GM21529 (cell line): ENCODE data around the gene CCDC158.
"Not testable (repeated sequence)": the region's sequence is repeated elsewhere in the genome, so short reads cannot be mapped to it uniquely, and the experiment has no call there.

ENCODE experiments used
- ATAC-seq: cut with Tn5 transposase; IDR thresholded peaks from one replicate; pipeline ENCODE4 v1.9.1; 2021; ENCODE audit not compliant: unreplicated experiment

The CCDC158 gene

DNA sequence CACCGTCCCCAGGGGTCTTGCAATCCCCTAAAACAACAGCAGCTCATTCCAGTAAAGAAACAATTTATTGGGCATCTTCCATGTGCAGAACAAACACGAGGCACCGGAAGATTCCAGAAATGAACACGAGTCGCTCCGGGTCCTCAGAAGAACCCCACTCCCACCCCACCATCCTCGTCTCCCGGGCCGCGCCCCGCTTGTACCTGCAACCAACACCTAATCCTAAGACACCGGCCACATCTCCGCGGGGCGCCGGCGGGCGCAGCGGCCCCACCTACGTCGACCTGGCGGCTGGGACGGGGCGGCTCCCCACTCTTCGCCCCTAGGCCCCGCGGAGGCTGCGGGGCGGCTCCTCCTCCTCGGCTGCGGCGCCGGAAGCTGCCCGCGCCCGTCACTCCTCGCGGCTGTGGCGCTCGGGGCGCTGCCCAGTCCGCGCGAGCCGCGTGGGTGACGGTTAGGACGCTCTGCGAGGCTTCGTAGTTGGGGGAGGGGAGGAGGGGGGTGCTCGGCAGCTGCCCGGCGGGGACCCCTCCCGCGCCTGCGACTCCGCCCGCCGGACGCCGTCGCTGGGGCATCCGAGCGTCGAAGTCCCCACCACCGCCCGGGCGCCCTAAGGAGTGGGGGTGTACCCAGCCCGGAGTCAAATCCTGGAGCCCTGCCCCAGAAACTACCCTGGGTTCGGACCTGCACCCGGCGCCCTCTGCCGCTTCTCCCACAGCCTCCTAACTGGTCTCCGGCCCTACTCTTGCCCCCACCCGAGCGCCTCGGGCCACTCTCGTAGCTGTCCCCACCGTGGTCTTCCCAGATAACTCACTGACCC is at the start of gene CCDC158:
CCDC158 (minus strand) TSS at position 380 of the 820 bp plus-strand sequence. CDS start 17,934 bp downstream, outside the sequence.
- no peak for ATAC-seq

DNA sequence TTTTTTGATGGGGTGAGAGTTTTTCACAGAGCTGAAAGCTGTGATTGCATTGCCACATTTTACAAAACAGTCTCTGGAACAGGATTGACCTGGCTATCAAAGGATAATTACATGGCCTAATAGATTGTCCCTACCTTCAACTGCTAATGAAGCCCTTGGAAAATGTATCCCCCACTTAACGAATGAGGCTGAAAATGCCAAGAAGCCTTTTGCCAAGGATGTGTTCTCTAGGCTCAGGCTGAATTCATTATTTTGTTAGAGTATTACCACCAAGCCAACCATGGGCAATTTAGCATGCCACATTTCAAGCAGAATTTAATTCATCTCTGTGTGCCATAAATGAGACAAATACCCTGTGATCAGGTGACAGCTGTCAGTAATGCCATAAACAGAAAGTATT is 49.6 kb upstream of the CCDC158 start:
- ATAC-seq: no peak

DNA sequence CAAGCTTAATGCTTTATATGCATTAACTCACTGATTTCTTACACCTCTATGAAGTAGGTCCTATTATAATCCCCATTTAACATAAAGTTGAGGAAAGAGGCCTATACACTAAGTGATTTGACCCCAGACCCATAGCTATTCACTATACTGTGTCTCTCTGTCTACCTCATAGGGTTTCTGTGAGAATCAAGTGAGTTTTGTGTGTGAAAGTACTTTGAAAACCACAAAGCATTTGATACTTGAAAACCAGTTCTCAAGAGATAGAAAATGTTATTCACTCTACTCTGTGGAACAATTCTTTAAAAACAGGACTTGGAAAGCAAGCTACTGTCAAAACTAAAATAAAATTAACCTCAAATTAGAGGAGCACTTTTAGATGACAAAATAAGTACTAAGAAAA is 49.1 kb upstream of the CCDC158 start:
- no peak for ATAC-seq

DNA sequence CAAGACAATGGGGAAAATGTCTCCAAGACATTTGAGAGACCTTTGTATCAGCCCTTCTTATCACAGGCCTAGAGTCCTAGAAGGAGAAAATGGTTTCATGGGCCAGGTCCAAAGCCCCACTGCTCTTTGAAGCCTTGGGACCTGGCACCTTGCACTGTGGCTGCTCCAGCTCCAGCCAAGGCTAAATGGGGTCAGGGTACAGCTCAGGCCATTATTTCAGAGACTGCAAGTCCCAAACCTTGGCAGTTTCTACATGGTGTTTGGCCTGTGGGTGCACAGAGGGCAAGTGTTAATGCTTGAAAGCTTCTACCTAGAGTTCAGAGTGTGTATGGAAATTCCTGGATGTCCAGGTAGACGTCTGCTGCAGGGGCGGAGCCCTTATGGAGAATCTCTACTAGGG is 42.6 kb upstream of the CCDC158 start:
- ATAC-seq: no peak

DNA sequence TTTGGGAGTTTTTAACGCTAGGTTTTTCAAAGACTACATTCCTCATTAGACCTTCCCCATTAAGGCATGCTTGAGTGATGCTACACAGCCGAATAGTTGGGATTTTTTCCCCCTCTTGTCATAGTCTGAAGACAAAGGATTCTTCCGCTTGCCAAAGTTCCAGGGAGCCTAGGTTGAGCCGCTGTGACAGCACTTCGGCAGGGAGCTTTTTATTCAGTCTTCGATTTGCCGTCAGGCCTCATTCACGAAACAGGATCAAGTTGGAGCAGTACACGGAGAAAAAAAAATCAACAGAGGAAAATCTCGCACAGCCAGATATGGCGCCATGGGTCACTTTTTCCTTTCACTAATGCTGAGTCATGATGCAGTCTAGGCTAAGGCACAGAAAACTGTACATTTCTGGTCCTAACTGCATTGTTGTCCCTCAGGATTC is 38.4 kb upstream of the CCDC158 start:
- ATAC-seq: no peak

DNA sequence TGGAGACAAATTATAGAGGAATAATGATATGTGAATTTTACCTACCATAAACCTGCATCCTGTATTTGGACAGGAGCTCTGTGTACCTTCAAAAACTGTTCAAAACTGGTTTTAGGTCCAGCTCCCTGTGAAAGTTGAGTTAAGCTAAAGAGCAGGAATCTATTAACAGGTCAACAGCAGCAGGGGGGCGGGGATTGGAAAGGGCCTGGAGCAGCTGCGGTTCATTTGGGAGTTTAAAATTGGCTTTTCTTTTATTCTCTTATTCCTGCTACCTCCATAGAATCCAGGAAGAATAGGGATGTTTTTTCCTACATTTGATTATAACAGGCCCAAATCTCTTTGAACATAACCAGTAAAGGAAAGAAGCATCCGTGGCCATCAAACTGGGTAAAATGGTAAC is 37.9 kb upstream of the CCDC158 start:
- no peak for ATAC-seq

DNA sequence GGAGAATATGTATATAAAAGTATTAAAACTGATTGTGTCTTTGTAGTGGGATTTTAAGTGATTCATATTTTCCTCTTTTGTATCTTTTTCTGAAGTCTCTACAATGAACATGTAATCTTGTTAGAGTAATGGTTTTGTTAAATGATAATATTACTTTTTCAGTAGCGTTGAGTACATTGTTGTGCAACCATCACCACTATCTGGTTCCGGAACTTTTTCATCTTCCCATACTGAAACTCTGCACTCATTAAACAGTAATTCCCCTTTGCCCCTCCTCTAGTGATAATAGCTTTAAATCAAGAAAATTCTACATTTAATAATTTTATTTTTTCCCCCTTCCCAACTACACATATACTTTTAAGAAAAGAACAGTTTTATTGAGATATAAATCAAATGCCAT is 37.4 kb upstream of the CCDC158 start:
- ATAC-seq: no peak

DNA sequence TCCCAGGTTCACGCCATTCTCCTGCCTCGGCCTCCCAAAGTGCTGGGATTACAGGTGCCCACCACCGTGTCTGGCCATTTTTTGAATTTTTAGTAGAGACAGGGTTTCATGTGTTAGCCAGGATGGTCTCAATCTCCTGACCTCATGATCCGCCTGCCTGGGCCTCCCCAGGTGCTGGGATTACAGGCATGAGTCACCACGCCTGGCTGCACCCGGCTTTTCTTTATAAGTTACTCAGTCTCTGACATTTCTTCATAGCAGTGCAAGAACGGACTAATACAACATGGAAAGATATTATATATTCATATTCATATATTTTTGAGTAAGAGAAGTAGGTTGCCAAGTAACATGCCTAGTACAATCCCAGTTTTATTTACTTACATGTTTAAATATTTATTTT is 36.9 kb upstream of the CCDC158 start:
- ATAC-seq: no peak

DNA sequence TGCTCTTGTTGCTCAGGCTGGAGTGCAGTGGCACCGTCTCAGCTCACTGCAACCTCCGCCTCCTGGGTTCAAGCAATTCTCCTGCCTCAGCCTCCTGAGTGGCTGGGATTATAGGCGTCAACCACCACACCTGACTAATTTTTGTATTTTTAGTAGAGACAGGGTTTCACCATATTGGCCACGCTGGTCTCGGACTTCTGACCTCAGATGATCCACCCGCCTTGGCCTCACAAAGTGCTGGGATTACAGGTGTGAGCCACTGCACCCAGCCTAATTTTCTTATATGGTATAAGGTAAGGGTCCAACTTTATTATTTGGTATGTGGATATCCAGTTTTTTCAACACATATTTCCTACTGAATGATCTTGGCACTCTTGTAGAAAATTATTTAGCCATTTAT is 33.1 kb upstream of the CCDC158 start:
- ATAC-seq: not testable (repeated sequence)

DNA sequence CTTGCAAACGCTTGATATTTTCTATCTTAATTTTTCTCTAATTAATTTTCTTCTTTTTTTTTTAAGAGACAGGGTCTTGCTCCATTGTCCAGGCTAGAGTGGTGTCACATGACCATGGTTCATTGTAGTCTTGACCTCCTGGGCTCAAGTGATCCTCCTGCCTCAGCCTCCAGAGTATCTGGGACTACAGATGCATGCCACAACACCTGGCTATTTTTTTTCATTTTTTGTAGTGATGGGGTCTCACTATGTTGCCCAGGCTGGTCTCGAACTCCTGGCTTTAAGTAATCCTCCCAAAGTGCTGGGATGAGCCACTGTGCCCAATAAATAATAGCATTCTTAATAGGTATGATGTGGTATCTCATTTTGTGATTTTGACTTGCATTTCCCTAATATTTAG is 32.3 kb upstream of the CCDC158 start:
- no peak for ATAC-seq

DNA sequence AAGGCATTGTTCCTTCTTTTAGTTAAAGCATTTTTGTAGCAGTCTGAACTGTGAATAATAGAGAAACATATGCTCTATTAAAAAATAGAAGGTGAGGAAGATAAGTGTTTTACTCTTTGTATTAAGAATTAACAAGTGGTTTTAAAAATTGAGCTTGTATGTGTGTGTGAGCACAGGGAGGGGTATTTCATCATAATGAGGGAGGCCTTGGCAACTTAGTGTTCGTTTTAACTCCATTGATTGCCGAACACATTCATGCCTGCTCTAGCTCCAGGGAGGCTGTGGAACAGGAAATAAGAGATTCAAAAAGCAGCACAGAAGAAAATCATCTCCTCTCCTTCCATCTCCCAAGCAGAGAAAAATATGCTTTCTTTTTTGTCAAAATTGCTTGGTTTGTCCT is 28.9 kb upstream of the CCDC158 start:
- no peak for ATAC-seq

DNA sequence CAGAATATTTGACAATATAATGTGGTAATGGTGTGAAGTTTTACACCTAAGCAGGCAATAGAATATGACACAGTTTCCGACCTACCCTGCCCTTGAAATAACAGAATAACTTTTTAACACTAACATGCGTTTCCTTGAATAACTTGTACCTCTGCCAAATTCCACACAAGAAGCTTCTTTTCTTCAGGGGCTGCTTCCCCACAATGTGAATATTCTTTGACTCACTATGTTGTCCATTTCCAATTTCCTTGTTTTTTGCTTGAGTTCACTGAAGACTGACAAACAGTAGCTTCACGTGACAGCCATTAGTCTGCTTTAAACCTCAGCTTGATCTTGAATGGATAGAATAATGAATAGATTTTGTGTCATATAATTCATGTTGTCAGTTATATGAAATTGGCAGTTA is 28.4 kb upstream of the CCDC158 start:
- no peak for ATAC-seq

DNA sequence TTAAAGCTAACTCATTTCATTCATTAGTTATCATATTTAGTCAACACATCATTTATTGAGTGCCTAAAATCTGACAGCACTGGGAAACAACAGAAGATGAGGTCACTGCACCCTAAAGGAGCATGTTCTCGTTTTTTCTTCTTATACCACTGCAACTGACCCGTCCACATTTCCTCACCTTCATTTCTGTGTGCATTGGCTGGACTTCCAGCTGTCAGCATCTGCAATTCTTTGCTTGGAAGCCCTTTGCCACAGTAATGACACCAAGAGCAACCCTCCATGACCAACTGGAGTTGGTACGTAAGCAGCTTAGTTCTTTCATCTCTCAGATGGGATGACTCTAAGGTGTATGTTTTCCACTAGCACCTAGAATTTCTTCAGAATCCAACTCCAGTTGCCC is 27.3 kb upstream of the CCDC158 start:
- no peak for ATAC-seq

DNA sequence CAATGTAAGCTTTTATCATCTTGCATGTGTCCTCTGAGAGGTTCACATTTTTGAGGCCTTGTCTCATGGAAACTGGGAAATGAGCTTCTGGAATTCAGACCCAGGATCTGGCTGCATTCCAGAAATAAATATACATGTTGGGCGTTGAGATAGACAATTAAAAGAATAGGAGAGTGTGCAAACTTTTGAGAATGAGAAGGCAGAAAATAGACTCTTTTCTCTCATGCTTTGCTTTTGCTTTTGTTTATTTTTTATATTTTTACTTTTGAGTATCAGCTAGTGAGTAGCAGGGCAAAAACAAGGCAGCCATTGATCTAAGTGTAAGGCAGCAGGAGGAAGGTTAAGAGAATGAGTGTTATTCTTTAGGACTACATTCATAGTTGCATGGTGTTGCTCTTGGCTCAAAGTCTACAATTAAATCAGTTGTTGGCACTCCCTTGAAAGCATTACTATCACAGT is 26.5 kb upstream of the CCDC158 start:
- no peak for ATAC-seq

DNA sequence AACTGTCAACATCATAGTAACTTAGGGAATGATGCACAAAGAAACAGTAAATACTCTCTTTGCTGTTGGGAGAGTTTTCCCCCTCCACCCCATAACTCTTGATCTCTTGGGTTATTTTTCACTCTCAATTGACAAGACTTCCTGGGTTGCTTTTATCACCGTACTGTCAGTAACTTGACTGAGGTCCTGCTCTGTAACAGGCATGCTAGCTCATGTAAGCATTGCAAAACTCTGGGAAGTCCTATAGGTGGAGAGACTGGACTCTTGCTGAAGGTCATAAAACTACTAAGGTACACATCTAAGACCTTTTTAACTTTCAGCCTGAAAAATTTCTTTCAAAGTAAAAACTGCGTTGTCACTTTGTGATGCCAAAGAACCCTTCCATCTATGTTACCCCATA is 25.0 kb upstream of the CCDC158 start:
- no peak for ATAC-seq

DNA sequence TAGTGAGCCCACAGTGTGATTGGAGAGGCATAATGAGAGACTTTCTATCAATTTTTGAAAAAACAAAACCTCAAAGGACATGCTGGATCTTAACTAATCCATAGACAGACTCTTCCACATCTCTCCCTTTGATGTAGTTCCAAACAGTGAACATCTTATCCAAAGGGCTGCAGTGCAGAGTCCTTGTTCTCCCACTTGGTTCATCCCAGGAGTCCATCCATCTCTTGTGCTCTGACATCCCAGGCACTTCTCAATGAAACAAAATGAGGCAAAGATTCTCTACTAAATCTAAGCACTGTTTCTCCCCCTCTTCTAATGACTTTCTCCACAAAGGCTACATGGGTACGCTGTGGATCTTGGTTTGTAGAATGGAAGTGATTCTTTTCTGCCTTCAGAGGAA is 22.4 kb upstream of the CCDC158 start:
- ATAC-seq: no peak

DNA sequence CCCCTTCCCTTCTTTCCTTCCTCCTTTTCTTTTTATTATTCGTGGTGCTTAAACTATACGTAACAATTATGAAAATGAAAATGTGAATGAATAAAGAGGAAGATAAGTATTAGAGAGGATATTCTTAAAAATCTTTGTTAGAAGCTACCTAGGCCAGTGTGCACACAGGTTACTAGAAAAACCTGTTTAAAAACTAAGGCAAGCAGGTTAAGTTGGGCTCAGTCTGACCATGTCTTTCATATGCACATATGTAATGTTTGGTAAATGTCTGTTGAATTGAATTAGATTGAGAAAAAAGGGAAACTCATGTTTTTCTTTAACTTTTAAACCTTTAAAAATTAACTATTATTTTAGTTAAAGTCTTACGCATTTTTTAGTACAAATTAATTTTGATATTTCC is 21.9 kb upstream of the CCDC158 start:
- no peak for ATAC-seq

DNA sequence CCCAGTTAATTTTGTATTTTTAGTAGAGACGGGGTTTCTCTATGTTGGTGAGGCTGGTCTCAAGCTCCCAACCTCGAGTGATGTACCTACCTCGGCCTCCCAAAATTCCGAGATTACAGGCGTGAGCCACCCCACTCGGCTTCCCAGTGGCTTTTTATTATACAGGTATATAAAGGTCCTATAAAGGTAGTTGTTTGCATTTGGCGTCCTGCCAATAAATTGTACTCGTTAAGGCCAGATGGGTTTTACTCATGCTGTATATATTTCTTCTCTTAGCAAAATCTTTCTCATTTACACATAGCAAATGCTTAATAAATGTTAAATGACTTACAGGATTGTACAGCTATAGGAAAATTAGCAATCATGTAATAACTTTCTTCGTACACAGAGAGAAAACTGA is 20.9 kb upstream of the CCDC158 start:
- no peak for ATAC-seq

DNA sequence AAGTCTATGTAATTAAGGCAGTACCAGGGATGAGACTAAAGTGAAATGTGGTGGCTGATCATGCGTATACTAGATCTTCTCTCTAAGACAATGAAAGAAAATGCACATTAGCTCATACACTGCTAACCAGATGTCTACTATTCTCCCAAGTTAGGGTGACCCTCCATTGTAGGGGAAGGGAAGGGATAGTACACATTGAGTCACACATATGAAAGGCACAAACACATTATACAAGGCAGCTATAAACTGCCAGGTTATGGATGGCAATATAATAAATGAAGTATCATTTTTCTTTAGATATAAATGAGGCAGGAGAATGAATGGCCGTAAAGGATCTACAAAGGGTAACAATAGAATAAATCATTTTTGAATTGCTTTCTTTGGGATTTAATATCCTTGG is 18.6 kb upstream of the CCDC158 start:
- ATAC-seq: no peak

DNA sequence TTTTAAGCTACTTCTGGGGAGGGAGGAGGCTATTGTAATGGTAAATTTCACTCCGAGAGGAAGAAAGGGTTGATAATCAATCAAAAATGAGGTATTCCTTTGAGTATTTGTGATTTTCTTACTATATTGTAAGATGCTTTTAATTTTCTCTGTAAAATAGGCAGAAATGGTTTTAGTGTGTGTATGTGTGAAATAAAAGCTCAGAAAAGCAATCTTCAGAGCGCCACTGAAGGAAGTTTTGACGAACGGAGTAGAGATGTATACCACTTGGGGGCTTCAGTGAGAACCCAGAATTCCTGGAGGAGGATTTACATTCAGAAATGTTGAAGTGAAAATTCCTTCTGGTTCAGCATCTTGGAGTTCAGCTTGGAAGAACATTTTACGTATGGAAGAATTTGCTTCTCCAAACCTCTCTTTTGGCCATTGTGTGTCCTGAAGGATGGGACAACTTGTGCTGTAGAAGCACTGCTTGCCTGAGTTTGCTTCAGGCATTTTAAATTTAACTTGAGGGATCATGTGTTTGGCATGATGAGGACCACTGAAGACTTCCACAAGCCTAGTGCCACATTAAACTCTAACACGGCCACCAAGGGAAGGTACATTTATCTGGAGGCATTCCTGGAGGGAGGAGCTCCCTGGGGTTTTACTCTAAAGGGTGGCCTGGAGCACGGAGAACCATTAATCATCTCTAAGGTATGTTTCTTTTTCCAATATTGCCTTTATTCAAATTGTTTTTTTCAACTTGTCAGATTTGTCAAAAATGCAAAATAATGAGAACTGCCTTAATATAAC is 14.8 kb upstream of the CCDC158 start:
- no peak for ATAC-seq

DNA sequence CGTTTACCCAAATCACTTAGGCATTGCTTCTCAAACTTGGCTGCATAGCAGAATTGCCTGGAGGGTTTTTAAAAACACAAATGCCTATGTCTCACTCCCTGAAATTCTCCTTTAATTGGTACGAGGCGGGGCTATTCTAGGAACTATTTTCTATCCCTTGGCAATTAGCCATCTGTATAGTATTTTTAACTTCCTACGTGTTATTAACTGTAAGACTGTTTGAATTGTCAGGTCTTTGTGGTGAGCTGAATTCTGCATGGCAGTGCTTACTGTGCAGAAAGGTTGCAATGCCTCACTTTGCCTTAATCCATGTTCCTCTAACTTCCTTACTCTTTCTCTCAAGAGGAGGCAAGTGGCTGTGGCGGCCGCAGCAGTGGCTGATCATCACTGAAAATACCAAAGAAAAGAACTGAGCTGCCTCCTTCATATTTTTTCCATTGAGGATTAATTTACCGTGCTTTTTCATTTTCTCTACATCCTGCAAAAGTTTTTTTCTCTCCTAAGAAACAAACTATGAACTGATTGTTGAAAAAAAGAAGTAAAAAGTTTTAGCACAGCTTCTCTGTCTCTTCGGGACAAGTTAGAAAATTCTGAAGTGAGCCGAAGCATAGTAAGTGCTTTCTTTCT is 14.1 kb upstream of the CCDC158 start, which contains the start of gene SHROOM3:
SHROOM3 (plus strand) TSS at position 329 of the 627 bp plus-strand sequence. CDS start 824 bp downstream, outside the sequence.
- no peak for ATAC-seq
